Chondrocyte (in vitro differentiated cells): ENCODE data around the gene PLXNA2. TPM values are rescaled to one million over a fixed set of nuclear protein-coding genes. Genes with fewer than 3 reads are reported as not detected.

ENCODE experiments used
- DNase-seq: peaks from one replicate; pipeline ENCODE4 v3.0.0; 2021; ENCODE audit warnings: mixed read lengths, low spot score
- H3K27ac Mint-ChIP-seq: one replicate; pipeline ENCODE4 v1.8.0; 2021; ENCODE audit warnings: mild to moderate bottlenecking, moderate library complexity, mixed read lengths; ENCODE audit not compliant: unreplicated experiment
- H3K27me3 Mint-ChIP-seq: 2 replicates; pipeline ENCODE4 v1.8.0; 2021; ENCODE audit warnings: low read depth, mixed read lengths
- H3K36me3 Mint-ChIP-seq: 2 replicates; pipeline ENCODE4 v1.8.0; 2021; ENCODE audit warnings: low read depth, mixed read lengths
- H3K4me1 Mint-ChIP-seq: 2 replicates; pipeline ENCODE4 v1.8.0; 2021; ENCODE audit warnings: low read depth, mild to moderate bottlenecking, mixed read lengths
- H3K4me3 Mint-ChIP-seq: one replicate; pipeline ENCODE4 v1.8.0; 2021; ENCODE audit warnings: mild to moderate bottlenecking, moderate library complexity, mixed read lengths; ENCODE audit not compliant: unreplicated experiment
- H3K9me3 Mint-ChIP-seq: 2 replicates; pipeline ENCODE4 v1.8.0; 2021; ENCODE audit warnings: low read depth, mixed read lengths
- total RNA-seq: library from RNA; stranded (reverse); gene quantifications from 3 replicates; pipeline ENCODE4 v1.2.1, GENCODE V29; 2021
- TF ChIP-seq, protein P1 (sequence below): fragments of 200-600 bp; sonication (generic); IDR thresholded peaks from 2 replicates; pipeline ENCODE4 v1.5.0; 2021; ENCODE audit warnings: antibody characterized with exemption, mild to moderate bottlenecking, moderate library complexity

Gene PLXNA2
- total RNA-seq, 1 donor from 2014 or later, result 22.0 TPM

DNA sequence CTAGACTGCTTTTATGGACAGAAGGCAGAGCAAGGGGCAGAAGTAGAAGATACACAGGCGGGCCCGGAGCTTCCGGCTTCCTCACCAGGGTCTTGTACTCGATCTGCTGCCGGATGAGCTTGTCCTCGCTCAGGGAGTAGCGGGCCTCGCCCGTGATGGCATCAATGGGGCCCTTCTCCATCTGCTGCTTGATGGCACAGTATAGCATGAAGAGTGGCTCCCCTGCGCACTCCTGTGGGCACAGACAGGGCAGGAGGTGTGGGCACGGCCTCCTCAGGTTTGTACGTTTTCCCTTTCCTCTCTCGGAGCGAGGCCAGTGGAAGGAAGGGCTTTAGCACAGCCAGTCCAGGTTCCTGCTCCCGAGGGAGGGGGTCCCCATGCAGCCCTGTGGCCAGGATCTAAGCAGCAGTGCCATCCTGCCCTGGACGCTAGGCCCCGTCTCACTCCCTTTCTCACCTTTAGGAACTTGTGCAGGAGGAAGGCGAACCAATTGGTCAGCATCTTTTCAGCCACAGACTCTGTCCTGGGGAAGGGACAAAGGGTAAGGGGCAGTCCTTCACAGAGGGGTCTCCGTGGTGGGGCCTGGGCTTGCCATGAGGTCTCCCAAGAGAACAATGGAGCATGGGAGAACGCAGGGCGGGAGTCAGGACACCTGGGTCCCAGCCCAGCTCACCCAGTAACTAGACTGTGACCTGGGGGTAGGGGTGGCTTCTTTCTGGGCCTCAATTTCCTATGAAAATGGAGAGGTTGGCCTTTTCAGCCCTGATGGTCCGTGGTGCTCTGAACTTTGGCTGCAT is 204.4 kb downstream of the PLXNA2 start:
- no peak overlapping the region for H3K4me3 Mint-ChIP-seq
- H3K36me3 Mint-ChIP-seq, result peaks cover 44% of the 10 kb centered on the region

DNA sequence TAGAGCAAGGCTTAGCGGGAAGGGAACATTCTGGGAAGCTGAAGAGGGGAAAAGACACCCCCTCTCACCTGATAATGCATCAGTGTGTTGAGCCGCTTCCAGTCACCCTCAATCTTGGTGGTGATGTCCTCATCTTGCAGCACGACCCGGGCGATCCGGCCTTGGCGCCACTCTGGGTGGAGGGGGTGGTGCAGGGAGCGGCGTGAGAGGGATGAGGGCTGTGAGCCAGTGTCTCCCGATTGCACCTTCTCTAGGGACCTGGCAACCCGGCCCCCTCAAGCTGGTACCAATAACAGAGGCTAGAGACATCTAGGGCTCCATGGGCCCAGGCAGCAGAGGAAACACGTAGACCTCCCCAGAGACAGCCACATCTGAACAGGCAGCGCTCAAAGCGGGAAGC is 205.9 kb downstream of the PLXNA2 start:
- Mint-ChIP-seq H3K4me1 (no peaks in the 10 kb centered on the region), H3K27me3 (no peaks in the 10 kb centered on the region), H3K4me3 (no peak overlapping the region), H3K36me3 (peaks cover 38% of the 10 kb centered on the region), H3K9me3 (no peaks in the 10 kb centered on the region), H3K27ac (no peak overlapping the region)
- no peak for DNase-seq
- TF ChIP-seq, protein P1, sequence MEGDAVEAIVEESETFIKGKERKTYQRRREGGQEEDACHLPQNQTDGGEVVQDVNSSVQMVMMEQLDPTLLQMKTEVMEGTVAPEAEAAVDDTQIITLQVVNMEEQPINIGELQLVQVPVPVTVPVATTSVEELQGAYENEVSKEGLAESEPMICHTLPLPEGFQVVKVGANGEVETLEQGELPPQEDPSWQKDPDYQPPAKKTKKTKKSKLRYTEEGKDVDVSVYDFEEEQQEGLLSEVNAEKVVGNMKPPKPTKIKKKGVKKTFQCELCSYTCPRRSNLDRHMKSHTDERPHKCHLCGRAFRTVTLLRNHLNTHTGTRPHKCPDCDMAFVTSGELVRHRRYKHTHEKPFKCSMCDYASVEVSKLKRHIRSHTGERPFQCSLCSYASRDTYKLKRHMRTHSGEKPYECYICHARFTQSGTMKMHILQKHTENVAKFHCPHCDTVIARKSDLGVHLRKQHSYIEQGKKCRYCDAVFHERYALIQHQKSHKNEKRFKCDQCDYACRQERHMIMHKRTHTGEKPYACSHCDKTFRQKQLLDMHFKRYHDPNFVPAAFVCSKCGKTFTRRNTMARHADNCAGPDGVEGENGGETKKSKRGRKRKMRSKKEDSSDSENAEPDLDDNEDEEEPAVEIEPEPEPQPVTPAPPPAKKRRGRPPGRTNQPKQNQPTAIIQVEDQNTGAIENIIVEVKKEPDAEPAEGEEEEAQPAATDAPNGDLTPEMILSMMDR, result no peak

More for the DNA sequence above, 204.4 kb downstream of the PLXNA2 start:
- Mint-ChIP-seq H3K27me3 (no peaks in the 10 kb centered on the region), H3K9me3 (no peaks in the 10 kb centered on the region), H3K27ac (no peak overlapping the region), H3K4me1 (peaks cover 1% of the 10 kb centered on the region)
- TF ChIP-seq, protein P1, result no peak
- no peak for DNase-seq

DNA sequence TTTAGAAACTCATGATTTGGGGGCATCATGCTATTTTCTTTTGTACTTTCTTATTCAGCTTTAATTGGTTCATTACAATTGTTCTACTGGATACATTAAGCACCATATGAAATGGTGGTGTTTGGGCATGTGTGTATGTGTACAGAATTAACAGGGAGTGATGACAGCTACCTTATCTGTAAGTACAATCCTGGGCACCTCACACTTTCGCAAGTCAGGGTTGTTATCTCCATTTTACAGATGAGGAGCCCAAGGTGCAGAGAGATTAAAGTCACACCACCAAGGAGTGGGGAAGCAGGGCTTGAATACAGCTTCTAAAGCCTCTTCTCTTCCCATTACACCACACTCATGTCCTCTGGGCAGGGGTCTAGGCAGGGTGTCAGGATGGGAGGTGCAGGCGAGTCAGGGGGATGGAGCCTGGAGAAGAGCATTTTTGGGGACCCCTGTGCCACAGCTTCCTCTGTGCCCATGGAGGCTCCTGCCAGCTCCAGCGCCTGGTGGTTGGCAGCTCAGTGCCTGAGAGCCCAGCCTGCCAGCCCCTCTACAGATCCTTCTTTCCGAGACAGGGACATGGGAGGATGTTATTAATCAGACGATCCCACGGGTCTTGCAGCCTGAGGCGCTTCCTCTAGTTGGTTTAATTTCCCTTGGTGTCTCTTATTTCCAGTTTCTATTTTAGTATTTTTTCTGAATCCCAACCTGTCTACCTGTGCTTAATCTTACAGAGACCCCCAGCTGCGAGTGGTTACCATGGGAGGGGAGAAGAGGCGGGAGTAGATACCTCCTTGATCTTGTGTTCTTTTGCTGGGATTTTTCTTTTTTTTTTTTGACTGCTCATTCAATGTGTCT is 207.0 kb downstream of the PLXNA2 start:
- TF ChIP-seq, protein P1, result no peak
- Mint-ChIP-seq H3K27me3 (no peaks in the 10 kb centered on the region), H3K4me1 (peaks cover under 1% of the 10 kb centered on the region), H3K4me3 (no peak overlapping the region), H3K27ac (no peak overlapping the region), H3K9me3 (no peaks in the 10 kb centered on the region), H3K36me3 (peaks cover 33% of the 10 kb centered on the region)
- DNase-seq, result no peak

DNA sequence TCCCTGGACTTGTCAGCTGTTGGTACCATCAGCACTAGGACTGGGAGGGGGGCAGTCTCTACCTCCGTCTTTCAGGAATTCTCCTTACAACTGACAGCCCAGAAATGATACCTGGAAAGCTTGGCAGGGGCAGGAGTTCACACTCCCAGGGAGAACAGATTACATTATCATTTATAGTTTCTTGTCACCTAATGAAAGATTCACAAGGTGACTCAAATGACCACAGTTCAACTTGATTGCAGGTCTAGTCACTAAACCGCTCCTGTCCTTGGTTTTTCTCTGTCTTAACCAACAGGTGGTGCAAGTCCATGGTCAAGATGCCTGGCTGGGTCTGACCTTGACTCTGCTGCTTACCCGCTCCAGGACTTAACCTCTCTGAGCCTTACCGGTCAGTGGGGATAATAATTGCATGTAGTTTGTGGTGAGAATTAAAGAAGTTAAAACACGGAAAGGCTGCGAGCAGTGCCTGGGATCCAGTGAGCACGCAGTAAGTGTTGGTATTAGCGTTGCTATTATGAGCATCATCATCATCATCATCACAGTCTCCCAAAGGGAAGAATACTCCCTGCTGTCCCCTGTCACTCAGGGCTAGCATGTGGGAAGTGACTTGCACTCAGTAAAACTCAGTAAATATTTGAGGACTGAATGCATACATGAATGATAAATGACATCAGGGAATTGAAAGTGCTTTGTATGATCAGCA is 207.9 kb downstream of the PLXNA2 start:
- no peaks in the 10 kb centered on the region for H3K27me3 Mint-ChIP-seq

More for the DNA sequence above, 207.9 kb downstream of the PLXNA2 start:
- Mint-ChIP-seq H3K4me3 (no peak overlapping the region), H3K36me3 (peaks cover 34% of the 10 kb centered on the region), H3K9me3 (no peaks in the 10 kb centered on the region), H3K27ac (no peak overlapping the region), H3K4me1 (peaks cover 9% of the 10 kb centered on the region)
- DNase-seq, result no peak
- TF ChIP-seq, protein P1, result peak; percentile 70
